Choroid plexus epithelial cell (primary cell): ENCODE measurements around the gene CHST3.

ENCODE experiments used
- DNase-seq: peaks from one replicate; pipeline ENCODE4 v3.0.0-alpha.2; 2010; ENCODE audit warnings: low read depth
- H3K4me3 ChIP-seq: 2 replicates; pipeline ENCODE4 v1.5.1; 2011; ENCODE audit warnings: low read depth, mild to moderate bottlenecking, control low read depth, low read length, moderate library complexity
- TF ChIP-seq, protein P1 (sequence below): conservative IDR thresholded peaks from 2 replicates; pipeline ENCODE4 v1.5.1; 2011; ENCODE audit warnings: low read depth, mild to moderate bottlenecking, control low read depth, inconsistent platforms, low read length, moderate library complexity

The CHST3 gene

GRCh38 chr10:71969929-71970328, 5.7 kb downstream of the CHST3 start:
- no peak for DNase-seq
- TF ChIP-seq, protein P1, sequence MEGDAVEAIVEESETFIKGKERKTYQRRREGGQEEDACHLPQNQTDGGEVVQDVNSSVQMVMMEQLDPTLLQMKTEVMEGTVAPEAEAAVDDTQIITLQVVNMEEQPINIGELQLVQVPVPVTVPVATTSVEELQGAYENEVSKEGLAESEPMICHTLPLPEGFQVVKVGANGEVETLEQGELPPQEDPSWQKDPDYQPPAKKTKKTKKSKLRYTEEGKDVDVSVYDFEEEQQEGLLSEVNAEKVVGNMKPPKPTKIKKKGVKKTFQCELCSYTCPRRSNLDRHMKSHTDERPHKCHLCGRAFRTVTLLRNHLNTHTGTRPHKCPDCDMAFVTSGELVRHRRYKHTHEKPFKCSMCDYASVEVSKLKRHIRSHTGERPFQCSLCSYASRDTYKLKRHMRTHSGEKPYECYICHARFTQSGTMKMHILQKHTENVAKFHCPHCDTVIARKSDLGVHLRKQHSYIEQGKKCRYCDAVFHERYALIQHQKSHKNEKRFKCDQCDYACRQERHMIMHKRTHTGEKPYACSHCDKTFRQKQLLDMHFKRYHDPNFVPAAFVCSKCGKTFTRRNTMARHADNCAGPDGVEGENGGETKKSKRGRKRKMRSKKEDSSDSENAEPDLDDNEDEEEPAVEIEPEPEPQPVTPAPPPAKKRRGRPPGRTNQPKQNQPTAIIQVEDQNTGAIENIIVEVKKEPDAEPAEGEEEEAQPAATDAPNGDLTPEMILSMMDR, result no peak
- H3K4me3 ChIP-seq, result no peak overlapping the region

DNA sequence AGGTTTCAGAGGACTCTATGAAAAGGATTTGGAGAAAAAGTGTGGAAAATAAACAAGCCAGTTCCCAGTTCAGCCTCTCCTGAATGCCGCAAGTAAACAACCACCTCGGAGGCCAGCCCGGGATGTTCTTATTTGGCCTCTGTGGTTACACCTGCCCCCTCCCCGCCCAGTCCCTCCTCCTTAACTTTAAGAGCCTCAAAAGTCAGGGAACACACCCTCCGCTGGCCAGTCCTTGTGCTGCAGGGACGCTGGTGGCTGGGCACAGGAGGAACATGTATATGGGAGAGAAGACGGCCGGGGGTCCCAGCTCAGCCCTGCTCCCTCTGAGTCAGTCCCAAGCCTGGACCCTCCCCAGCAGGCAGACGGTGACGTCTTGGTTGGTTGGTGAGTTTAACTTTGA, 6.1 kb downstream of the CHST3 start:
- DNase-seq, result no peak
- TF ChIP-seq, protein P1, result peak; percentile 39

GRCh38 chr10:71970869-71971268, 6.7 kb downstream of the CHST3 start:
- H3K4me3 ChIP-seq, result no peak overlapping the region
- no peak for DNase-seq
- TF ChIP-seq, protein P1, result no peak

More for the DNA sequence above, 6.1 kb downstream of the CHST3 start:
- H3K4me3 ChIP-seq, result no peak overlapping the region

- TF ChIP-seq, protein P1, result no peak
- no peak overlapping the region for H3K4me3 ChIP-seq
- no peak for DNase-seq
Observed at GRCh38 chr10:71971311-71971731, 7.1 kb downstream of the CHST3 start.

DNA sequence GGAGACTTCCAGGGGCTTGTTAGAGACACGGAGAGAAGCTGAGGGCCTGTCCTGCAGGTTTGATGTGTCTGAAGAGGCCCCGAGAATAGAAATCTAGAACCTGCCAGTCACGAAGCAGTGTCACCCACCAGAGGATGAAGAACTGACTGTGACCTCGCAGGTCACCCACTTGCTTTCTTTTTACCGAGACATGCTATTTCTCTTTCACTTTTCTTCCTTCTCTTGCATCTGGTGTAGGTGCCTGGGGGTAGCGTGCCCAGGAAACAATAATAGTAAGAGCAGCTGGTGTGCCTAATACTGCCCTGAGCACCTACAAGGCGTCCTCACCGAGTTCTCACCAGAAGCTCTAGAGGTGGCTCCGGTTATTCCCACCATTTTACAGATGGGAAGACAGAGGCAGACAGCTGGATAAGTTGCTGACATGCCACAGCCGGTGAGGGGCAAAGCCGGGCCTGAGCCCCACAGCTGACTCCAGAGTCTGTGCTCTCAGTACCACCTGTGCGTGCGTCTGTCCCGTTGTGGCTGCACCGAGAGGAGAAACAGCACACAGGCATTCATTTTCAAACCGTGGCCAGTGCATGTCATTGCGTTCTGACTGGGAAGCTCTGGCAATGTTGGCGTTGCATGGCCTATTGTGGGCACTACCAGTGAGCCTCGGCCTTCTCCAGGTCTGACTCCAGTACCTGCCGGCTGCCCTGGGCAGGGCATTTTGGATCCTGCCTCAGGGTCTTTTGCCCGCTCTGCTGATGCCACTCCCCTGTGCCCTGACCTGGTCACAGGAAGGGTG, 7.8 kb downstream of the CHST3 start:
- DNase-seq, result no peak
- H3K4me3 ChIP-seq, result no peak overlapping the region
- TF ChIP-seq, protein P1, result no peak

DNA sequence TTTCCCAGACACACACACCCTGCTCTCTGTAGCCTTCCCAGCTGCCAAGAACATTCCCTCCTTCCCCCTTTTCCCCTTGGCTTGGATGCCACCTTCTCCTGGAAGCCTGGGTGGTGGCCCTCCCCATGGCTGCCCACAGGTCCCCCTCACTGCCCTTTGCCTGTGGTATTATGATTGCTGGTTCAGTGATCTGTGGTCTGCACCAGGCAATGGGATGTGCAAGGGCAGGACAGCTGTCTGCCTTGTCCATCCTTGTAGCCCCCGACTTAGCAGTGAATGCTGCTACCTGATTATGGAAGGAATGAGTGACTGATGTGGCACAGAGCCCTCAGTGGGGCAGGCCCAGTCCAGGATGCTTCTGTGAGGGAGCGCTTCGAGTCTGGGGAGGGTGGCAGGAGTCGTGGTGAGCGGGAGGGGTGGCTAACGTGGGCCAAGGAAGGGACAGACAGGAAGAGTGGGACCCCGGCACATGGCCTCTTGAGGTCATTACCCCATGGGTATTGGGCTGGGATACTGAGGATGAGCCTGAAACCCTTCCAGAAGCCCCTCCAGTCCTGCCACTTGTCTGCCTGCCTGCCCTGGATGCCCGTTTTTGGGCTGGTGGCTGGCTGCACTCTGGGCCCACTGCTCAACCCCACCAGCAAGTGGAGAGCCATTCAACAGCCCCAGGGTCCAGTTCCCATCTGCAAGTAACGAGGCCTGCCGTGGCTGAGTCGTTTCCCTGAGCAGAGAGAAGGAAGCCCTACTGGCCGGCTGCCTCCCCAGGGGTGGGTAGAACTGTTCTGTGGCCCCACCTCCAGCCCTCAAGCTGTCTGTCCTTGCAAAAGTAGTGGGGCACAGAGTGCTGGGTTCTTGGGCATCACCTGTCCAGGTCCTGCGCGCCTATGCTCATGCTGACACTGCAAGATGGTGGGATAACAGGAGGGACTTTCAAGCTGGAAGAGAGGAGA, 8.8 kb downstream of the CHST3 start:
- TF ChIP-seq, protein P1, result no peak
- DNase-seq, result no peak
- no peak overlapping the region for H3K4me3 ChIP-seq
